Epidermal melanocyte (primary cell): ENCODE results near the gene TRNT1.
A peak's percentile ranks its signal among the peaks of the same experiment; 100 is the strongest.

Source experiments
- DNase-seq: peaks from one replicate; pipeline ENCODE4 v3.0.0; 2011; ENCODE audit warnings: low spot score; ENCODE audit not compliant: insufficient read length

The TRNT1 gene

DNA sequence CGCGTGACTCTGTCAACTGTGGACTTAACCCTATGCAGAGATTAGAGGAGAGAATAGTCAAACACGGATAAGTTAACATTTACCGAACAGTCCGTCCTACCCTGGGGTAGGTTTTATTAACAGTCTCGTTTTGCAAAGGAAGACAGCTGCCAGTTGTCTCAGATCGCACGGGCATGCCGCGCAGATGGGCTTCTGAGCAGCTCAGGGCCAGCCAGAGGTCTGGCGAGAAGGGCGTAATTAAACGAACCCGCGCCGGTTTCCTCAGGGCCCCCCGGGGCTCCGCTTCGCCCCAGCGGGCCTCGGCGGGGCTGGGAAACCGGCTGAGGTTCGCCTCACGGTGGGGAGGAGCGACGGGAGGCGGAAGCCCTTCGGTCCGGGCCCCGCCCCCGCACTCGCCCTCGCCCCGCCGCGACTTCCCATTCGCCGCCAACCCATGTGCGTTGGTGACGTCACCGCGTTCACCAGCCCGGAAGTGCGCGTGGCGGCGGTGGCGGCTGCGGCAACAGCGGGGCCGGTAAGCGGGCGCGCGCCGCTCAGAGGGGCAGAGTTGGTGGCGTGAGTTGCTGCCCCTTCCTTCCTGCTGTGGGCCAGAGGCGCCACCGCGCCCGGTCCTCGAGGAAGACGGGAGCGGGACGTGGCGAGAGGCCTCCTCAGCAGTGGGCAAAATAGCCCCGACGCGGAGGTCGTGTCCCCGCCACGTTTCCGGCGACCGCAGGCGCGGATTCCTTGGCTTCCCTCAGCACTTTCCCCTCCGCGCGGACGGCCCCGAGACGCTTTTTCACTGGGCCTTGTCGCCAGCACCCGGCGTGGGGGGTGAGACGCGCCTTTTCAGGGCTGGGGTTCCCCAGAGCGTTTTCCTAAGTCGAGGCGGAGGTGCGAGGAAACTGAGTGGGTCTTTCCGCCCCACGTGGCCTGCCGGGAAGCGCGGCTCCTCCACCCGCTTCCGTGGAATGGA is at the start of gene TRNT1:
Gene TRNT1 (plus strand): TSS at position 464 of the 955 bp plus-strand sequence. CDS start 2,101 bp downstream, outside the sequence.
- peak; percentile 80 for DNase-seq

DNA sequence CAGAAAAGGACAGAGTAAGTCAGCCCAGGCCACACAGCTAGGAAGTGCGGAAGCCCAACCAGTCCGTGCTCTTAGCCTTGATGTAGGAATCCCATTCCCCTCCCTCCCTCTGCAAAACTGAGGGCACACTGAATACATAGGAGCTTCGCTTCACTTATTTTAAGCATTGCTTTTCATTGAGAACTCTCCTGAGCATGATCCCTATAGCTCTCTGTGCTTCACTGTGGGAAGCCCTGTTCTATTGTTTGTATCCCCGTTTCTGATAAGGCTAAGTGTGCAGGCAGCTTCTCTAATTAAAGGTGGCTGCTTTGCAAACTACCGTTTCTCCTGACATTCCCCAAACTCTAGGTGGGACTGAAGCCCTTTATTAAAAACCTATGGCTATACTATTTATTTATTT is 46.4 kb upstream of the TRNT1 start:
- no peak for DNase-seq

DNA sequence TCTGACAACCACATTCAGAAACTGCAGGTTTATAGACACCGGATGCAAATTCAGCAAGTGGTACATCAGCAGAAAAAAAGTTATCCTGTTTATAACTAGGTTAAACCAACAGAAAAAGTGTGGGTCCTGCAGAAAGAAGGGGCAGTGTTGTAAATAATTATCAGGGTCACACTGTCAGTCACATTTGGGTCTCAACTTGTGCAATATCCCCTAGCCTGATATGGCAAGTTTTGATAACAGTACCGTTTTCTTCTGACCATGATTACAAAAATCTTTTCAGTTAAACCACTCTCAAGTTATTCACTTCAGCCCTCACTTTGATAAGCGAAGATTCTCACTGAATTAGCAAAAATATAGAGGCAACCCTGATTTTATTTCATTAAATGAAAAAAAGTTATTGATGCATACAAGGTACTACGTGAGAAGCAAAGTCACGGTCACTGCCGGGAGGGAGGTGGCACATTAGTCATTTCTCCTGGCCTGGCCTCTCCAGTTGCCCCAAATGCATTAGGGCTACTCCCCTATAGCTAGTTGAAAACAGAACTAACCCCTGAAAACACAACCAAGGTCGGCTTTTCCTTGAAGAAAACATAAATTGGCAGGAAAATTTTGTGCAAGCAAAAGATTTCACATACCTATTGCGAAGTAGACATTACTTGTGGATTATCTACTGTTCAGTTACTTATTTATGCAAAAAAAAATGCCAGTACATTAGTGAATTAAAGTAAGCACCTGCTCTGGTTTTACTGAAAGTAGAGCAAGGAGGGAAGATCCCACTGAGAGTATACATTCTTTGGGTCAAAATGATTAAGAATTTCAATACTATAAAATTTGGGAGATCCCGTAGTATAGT is 45.1 kb upstream of the TRNT1 start:
- no peak for DNase-seq

DNA sequence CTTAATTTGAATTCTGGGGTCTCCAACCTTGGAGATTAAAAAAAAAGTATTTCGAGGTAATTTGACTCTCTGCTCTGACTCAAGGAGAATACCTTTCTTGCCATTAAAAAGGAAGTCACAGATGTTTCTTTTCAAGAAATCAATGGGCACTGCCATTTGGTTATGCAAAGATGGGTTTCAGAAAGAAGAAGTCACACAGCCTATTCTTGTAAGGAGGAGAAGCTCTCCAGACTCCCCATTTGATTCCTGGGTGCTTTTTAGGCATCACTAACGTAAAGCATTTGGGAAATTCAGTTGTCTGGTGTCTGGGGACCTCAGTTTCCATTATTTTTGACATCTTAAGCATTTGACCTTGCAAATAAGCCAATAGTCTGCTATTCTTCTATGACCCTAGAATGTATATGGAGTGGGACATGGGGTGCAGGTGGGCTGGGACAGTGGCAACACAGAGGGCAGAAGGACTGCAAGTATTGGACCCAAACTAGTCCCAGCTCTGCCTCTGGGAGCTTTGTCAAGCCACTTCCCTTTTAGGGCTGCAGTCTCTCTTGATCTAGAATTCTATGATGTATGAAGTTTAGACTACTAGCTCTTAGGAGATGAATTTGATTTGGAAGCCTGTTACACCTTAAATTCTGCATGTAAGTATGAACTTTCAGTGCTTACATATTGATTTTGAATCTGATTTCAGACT is 44.4 kb upstream of the TRNT1 start:
- no peak for DNase-seq

DNA sequence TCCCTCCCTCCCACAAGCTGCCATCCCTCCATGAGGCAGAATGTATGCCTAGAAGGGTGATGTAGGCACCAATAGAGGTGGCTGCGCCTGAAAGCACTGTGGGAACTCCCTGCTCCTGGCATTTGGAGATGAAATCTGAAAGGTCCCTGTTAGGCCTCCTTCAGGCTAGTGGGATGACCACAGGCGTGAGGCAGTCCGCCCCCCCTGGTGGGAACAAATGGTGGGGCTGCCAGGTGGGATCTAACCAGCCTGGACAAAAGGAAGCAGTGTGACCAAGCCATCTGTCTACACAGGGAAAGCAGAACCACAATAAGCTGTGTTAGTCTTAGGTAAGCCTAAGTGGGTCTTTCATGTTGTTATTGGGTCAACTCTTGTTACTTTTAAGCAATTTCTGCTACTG is 41.9 kb upstream of the TRNT1 start:
- no peak for DNase-seq

DNA sequence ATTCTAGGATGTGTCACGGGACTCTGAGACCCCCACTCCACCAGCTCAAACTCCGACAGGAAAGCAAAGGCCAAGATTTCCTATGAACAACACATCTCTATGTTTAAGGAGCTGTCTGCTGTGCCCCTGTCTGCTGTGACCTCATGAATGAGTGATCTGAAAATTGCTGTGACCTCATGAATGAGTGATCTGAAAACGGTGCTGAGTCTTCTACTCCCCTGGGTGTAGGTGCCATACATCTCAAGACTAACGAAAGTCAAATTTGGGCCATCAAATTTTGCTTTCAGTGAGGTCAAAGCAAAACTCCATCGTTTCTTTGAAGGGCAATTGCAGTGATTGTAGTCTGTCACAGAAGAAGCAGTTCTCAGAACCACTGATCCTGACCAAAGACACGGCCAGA is 41.0 kb upstream of the TRNT1 start:
- no peak for DNase-seq

DNA sequence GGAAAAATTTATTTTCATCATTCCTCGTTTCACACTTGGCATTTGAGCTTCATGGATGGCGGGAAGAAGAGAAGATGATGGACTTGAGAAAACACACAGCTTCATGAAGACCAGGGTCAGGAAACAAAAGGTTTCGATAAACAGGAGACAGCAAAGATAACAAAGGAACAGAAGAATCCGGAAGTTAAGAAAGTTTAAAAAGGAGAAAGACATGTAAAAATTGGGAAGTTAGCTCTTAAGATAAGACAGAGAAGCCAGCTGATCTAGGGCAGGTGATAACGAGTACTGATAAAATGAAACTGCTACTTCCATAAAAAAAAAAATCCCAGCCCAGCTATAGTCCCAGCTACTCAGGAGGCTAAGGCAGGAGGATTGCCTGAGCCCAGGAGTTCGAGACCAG is 40.5 kb upstream of the TRNT1 start:
- no peak for DNase-seq

DNA sequence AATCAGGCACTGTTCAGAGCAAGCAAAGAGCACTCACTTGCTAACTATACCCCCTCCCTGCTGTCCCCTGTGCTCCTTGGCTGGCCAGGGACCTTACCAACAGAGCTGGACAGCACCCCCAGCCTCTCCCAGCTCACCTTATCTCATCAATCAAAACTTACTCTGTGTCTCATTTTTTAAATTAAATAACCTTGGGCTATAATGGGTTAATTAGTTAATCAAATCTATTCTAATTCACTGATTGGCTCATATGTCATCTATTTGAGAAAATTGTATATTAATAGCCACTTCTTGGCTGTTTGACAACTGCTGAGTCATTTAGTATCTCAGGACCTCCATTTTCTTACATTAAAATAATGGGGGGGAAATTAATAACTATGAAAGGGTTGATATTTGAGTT is 39.5 kb upstream of the TRNT1 start:
- no peak for DNase-seq

DNA sequence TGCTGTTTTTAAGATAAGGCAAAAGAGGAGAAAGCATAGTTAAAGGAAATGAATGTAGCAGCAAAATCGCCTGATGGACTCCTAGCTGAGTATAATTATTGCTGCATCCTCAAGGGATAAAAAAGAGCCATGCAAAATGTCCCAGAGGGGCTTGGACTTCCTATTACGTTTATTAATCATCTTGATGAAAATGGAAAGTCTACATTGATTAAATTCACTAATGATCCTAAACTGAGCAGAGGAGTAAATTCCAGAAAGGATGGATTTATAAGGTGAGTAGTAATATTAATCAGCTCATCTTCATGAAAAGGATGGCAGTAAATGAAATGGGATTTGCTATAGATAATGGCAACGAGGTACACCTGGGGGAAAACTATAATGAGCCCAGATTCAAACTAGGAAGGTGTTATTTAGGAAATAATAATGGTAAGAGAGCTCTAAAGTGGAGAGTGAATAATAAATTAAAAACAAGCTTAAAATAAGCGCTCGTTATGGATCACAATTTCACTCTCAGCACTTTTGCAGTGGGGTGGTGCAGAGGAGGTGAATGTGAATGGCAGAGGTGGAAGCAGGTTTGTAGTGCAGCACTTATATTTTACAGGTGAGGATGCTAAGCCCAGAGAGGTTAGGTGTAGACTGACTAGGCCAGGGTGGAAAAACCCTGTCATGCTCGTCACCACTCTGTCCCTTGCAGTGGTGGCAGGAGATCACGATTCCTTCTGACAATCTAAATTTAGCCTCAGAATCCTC is 38.8 kb upstream of the TRNT1 start:
- DNase-seq, result no peak

DNA sequence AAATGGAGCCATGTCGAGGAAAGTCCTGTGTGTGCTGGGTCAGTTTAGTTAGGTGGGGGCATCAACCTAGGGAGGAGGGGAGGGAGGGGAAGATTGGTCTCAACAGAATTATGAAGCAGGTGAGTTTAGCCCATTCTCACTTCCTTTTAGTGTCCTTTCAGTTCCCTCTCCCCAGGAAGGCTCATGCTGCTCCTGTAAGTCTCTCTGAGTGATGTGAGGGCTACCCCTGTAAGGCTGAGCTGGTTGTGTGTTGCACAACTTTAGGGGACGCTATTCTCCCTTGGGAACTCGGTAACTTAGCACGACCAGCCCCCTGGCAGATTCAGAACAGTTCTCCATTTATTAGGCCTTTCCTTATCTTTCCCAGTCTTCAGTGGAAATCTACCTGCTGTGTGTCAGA is 37.7 kb upstream of the TRNT1 start:
- no peak for DNase-seq

DNA sequence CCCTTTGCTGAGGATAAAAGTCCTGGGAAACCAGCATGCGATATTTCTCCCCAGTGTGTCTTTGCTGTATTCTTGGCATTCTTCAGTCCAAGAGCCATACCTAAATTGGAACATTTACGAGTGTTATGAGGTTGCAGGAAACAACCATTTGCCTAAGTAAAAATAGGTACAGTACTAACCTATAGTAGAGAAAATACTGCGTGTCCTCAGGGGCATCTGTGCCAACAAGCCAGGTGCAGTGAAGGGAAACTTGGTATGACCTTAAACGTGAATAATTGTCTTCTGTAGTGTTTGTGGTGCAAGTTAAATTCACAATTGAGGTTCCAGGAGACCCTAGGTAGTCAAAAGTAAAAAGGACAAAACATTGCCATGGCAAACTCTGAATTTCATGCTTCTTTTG is 28.8 kb upstream of the TRNT1 start:
- no peak for DNase-seq

DNA sequence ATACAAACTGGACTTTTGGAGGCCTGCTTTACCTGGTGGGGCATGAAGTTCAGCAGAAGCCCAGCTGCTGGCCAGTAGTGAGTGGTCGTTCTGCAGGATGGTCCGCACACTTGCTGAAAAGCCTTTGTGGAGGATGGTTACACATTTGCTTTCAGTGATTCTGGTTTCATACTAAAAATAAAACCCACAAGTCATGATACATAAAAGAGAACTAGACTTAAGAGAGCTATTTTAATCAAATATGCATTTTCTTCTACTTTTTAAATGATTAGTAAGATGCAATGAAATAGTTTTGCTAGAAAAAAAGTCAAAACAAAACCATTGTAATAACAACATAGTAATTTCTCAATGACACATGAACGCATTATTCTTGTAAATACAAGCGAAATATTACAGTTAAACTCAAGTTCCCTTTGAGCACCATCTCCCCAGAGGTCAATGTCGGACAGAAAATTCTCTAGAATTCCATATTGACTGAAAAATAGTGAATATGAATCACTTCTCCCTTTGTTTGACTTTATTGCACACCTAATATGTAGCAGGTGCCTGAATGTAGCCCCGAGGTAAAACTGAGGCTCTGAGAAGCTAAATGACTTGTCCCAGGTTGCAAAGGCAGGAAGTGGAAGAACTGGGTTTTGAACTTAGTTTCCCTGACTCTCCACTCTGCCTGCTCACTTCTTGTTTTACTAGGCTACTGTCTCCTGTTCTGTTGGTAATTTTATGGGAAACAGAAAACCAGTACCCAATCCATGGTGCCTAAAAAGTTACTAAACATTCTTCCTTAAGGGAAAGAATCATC is 24.9 kb upstream of the TRNT1 start:
- no peak for DNase-seq

DNA sequence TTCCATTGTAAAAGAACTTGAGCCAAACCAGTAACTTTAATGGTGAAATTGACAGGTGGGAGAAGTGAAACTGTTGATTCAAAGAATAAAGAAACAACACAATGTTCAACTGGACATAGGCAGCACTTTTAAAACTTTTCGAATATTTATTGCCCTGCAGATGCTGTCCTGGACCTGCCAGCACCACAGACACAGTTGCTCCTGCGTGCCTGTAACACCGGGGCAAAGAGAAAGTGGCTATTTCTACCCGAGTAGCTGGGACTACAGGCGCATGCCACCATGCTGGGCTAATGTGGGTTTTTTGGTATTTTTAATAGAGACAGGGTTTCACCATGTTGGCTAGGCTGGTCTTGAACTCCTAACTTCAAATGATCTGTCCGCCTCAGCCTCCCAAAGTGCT is 24.0 kb upstream of the TRNT1 start:
- DNase-seq, result no peak

DNA sequence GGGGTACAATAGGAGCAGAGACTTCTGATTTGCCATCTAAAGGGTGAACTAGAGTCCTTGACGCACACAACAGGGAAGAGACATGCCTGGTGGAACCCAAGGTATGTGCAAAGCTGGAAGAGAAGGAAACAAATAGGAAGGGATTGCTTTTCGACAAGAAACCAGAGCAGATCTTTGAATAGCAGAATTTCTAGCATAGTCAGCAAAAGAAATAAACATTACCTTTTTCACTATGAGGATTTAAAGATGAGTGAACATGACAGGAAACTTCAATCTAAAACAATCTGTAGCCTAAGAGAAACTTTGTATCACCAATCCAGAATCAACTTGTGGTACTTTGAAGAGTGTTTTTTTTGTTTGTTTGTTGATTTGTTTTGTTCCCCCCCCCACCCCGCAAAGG is 21.5 kb upstream of the TRNT1 start:
- DNase-seq, result no peak

DNA sequence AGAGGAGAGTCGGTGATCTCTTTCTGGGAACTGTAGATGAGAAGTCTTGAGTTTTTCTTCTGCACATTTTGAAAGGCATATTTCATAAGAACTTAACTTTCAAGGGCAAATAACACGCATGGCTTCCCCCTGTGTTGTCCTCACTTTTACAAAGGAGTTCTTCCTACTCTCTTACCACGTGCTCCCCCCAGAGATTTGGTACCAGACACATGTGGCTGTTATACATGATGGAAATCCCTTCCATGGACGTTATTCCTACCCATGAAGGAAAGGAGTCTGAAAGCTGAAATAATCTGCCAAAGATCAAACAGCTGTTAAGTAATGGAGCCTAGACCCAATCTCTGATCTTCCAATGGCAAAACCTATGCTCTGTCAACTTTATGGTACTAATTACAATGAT is 20.9 kb upstream of the TRNT1 start:
- no peak for DNase-seq

DNA sequence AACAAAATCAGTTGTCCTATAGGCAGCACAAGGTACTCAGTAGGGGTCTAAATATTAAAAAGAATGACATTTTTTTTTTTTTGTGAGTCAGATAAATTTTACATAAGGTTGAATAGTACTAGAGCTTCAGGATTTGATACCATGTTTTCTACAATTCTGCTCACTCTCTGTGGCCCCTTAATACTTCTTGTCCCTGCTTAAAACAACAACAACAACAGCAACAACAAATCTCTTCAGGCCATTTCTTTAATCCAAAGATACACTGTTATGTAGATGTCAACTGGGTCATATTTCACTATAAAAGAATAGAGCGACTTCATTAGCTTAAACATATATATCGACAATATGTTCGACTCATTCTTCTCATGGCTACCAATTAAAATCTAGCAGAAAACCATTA is 19.6 kb upstream of the TRNT1 start:
- DNase-seq, result no peak

DNA sequence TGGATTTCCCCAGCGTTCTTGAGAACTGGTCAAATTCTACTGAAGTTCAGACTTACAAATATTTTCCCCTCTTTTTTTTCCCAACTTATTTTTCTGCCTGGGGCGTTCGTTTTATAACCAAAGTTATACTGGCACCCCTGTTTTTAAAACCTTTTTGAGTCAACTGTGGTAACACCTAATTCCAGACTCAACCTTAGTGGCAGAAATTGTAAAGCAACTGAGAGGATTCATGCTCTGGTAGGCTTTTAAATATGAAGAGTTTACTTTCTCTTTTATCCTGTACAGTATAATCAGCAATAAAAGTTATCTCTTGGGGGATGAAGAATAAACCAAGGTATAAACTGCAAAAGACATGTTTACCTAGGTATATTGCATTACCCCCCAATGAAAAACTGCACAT is 18.9 kb upstream of the TRNT1 start:
- DNase-seq, result no peak

DNA sequence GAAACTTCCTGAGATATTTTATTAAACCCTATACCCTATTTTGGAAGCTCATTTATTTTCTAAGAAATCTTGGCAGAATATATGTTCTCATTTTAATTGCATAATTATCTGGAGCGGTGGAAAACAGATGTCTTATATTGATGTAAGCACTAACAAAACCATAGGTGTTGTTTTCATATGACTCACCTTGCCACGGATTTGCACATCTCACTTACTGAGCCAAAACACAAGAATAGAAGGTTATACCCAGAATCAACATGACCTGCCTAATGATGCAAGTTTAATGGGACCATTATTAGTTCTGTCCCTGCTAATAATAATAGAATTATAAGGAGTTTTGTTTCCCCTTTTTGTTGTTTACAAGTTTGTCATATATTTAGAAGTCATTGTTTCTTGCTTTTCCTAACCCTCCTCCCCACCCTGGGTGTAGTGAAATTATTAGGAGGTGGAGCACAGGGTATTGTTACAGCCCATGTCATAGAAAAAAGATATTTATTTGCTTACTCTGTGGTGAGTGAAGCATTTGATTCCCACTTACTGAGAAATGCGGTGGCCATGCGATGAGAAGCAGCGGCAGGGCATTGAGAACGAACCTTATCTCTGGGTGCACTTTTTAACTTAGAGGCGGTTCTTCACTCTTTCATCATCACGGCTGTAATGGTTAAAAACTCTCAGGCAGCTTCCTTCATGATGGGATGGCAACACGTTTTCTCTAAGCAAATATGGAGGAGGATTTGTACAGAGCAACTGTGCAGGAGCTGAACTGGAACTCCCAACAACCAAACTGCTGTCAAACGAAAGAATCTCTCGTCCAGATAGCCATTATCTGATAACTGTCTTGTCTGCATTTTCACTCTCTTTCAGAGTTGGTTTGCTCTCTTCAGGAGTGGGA is 17.1 kb upstream of the TRNT1 start:
- no peak for DNase-seq

DNA sequence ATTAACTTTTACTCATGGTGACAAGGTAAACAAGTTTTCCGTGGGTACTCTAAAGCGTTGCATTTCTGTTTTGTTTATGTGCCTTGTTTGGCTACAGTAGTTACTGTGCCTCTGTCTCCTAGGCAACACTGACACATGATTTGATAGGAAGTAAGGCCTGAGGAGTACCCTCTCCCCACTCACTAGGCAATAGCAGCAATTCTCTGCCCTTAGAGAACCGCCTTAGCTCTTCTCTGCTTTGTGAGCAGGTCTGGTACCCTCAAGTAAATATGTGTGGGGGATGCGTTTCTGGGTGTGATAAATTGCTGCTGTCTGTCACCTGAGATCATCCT is 16.5 kb upstream of the TRNT1 start, which contains the start of gene IL5RA:
Gene IL5RA (minus strand): TSS at position 76 of the 332 bp plus-strand sequence. CDS start 5,390 bp downstream, outside the sequence.
- DNase-seq, result no peak
